Suppressor macrophage (primary cell): ENCODE measurements around the gene GALE.
"Not testable (repeated sequence)": the region's sequence is repeated elsewhere in the genome, so short reads cannot be mapped to it uniquely, and the experiment has no call there.

Experiments
- DNase-seq, 4 experiments: peaks; one replicate each; pipeline ENCODE4 v3.0.0-alpha.2; 2020 to 2022

The GALE gene

GRCh38 chr1:23809751-23810171, 9.2 kb upstream of the GALE start:
- peak; percentile 94 to 97 (median 96) for DNase-seq

DNA sequence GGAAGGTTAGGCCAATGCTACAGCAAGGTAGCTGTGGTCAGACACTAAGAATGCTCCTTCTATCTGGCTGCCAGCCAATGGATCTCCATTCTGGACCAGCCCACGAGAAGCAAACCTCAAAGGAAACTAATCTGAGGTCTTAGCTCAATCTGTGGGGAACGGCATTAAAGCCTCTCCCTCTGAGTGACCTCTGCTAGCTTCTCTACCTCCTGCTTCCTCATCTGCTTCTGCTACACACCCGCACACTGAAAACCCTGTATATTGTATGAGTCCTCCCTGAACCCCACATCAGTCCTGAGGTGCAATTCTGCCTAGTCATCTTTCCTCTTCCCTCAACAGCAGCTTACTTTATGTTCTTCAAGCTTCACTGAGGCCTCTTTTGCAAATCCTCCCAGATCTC, 6.9 kb upstream of the GALE start:
- DNase-seq, result peak; percentile 16 to 56 (median 43)

- DNase-seq, result no peak
Observed at GRCh38 chr1:23806280-23806679, 5.7 kb upstream of the GALE start.

DNA sequence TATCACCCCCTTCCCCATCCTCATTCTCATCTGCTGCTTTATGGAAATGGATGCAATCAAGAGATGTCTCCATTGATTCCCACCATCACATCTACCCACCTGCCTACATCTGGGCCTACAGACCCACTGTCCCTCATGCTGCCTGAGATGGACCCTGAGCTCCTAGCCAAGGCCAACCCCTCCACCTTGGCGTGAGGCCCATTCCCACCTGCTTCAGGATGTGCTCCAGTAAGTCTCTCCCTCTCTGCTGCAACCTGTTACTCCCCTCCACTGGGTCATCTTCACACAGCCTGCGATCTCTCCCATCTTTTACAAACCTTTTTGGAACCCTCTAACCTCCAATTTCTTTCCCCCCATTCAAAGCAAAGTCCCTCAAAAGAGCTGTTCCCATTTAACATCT, 4.5 kb upstream of the GALE start:
- no peak for DNase-seq

GRCh38 chr1:23804183-23804835, 3.8 kb upstream of the GALE start:
- DNase-seq, result peak; percentile 32 to 58 (median 53)

DNA sequence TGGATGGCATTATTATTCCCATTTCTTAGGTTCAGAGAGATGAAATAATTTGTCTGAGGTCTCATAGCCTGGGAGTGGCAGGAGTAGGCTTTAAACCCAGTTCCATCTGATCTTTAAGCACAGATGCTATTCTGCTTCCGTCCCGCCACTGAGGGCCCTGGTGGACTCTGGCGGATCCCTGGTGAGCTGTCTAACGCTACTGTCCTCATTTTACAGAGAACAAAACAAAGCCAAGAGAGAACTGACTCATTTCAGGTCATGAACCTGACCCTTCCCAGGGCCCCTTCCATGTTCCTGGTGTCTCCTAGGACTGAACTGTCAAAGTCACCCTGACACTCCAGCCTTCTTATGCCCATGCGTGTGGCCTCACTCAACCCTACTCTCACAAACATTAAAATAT, 3.1 kb upstream of the GALE start:
- no peak for DNase-seq

GRCh38 chr1:23802809-23803342, 2.3 kb upstream of the GALE start:
- not testable (repeated sequence) for DNase-seq

DNA sequence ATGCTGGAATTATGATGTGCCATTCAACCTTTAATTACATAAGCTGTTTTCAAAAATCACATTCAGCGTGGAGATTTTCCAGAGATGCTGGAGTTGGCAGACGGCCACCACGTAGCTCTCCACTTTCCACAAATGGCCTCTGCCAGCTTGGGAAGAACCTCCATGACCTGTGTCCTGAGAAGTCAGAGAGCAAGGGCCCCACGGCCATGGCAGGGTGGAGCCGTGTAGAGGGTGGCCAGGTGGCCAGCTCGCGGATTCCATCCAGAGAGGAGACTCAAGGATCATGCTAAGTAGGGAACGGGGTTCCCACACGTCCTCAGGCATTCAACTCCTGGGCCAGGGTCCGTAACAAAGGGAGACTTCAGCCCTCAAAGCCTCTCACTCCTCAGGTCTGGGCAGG, 1.3 kb upstream of the GALE start:
- DNase-seq, result no peak

DNA sequence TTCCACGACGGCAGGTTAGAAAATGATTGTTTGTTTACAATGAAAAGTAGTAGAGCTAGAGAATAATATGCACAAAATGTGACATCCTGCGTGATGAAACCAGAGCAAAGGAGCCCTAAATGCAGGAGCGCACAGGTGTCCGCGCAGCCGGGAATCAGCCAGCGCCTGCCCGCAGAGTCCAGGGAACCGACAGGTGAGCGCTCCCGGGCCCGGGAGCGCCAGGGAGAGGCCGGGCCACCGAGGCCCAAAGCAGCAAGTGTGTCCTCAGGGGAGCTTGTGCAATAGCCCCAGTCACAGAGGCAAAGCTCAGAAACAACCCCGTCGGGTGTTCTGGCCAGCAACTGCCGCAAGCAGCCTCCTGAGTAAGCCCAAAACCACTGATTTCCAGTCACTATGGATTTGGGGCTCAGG, 789 bp upstream of the GALE start:
- DNase-seq, result peak in 3 of 4 experiments; percentile 44 to 63 (median 51)

GRCh38 chr1:23799570-23800399, 769 bp downstream of the GALE start:
- peak in 3 of 4 experiments; percentile 61 to 72 (median 70) for DNase-seq

DNA sequence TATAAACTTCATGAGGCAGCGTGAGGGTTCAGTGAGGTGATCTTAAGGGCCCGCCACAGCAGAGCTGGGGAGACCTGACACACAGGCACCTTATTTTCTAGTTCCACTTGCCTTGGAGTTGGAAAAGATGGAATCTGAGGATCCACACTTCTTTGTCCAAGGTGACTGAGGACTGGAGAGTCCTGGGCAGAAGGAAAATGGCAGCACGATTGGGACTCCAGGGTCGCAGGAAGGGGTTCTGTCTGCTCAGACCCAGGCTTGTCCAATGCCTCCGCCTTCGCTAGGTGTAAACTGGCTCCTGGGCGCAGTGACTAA, 1.3 kb downstream of the GALE start:
- no peak for DNase-seq

DNA sequence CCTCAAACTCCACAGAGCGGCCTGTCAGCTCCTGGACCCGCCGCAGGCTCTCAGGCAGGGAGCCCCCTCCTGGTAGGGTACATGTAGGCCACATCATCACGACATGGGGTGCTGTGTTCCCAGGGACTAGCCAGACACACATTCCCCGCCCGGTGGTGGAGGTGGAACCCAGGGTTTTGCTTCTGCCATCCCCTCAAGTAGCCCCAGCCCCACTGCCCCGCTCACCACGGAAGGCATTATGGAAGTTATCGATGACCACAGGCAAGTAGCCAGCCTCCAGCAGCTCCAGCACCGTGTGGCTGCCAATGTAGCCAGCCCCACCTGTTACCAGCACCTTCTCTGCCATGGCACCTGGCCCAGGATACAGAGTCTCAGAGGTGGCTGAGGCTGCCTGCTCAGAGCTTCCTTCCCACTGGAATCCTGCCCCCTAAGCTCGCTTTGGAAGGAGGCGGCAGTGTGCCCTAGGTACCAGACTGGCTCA, 1.9 kb downstream of the GALE start:
- peak in 2 of 4 experiments; percentile 29 to 44 for DNase-seq

DNA sequence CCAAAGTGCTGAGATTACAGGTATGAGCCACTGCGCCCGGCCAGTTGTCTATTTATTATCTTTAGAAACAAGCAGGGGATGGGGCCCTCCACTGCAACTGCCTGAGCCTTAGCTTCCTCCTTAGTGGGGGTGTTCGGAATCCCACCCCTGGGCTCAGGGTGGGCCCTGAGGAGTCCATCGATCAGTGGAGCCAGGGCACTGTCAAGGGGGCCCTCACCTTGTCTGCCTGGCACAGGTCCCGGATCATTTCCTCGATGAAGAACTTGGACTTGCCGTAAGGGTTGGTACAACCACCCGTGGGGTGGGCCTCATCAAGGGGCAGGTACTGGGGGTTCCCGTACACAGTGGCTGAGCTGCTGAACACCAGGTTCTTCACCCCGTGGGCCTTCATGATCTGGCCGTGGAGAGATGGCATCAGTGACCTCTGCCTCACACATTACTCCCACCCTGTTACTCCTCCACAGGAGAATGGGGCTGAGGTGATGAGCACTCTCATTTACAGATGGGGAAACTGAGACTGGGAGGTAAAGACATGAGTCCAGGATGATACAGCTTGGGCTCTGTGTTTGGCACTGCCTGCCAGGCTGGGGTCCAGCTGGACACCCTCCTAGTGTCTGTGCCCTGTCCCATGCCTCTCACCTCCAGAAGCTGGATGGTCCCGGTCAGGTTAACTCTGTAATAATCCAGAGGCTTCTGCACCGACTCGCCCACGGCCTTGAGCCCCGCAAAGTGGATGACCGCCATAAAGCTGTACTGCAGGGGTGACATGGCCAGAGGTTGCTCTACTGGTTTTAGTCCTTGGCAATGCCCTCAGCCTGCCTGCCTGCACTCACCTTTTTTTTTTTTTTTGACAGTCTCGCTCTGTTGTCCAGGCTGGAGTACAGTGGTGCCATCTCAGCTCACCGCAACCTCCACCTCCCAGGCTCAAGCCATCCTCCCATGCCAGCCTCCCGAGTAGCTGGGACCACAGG, 2.8 kb downstream of the GALE start:
- DNase-seq, result no peak

DNA sequence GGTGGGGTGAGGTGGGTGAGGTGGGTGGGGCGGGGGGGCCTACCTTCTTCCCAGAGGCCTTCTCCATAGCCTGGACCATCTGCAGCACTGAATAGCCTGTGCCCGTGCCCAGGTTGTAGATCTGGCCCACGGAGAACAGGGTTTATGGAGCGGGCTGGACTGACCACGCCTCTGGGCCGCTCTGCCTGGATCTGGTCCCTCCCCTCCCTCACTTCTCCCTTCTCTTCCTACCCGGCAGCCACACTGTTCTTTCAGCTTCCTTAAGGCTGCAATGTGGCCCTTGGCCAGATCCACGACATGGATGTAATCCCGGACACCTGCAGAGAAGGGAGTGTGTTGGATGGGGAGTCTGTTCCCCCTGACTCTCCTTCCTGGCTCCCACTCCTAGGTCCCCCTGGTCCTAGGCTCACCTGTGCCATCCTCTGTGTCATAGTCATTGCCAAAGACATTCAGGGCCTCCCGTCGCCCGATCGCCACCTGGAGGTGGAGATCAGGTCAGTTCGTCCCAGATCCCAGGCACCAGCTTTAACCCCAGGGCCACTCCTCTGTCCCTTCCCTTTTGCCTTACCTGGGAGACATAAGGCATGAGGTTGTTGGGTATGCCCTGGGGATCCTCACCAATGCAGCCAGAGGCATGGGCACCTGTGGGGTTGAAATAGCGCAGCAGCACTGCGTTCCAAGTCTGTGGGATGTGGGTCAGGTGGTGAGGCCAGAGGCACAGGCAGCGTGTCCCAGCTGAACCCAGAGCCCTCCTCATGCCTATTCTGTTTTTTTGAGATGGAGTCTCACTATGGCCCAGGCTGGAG, 3.9 kb downstream of the GALE start:
- DNase-seq, result no peak

DNA sequence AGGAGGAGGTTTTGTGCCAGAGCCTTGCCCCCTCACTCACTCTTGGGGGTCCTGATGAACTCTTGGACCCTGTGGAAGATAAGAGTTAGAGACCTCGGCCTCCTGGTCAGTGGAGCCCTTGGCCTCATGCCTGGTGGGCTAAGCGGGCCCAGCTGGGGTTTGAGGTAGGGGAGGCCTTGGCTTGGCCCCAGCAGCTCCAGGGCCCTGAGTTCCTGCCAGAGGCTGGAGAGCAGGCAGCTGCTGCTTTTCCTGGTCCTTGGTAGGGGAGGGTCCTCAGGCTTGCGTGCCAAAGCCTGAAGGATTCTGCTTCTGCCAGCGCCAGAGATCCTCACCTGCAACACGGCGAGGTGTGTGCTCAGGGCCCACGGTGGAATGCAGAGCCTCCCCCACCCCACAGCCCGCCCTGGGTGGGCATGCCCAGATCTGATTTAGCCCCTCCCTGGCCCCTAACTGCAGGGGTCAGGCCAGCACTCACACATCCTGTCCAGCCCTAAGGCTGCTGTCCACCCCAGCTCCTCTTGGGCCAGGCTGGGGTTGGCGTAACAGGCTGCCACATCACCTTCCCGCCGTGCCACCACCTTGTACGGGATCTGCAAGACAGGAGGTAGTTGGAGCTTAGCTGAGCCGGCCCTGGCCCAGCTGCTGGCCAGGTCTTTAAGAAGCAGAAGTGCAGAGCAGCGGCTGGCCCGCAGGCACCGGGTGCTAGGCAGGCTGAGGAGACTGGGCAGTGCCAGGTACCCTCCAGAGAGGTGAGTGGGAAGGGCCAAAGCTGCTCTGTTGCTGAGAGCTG, 4.7 kb downstream of the GALE start:
- DNase-seq, result no peak

DNA sequence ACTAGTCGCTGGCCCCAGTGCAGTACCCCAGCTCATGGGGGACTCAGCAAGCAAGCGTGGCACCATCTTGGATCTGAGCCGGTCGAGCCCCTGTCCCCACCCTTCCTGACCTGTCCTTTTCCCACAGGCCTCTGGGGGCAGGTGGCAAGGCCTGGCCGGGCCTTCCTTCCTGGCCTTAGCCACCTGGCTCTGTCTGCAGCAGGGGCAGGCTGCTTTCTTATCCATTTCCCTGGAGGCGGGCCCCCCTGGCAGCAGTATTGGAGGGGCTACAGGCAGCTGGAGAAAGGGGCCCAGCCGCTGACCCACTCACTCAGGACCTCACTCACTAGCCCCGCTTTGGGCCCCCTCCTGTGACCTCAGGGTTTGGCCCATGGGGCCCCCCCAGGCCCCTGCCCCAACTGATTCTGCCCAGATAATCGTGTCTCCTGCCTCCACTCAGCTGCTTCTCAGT, 5.8 kb downstream of the GALE start:
- not testable (repeated sequence) for DNase-seq

- no peak for DNase-seq
Observed at GRCh38 chr1:23793861-23794731, 6.5 kb downstream of the GALE start.

DNA sequence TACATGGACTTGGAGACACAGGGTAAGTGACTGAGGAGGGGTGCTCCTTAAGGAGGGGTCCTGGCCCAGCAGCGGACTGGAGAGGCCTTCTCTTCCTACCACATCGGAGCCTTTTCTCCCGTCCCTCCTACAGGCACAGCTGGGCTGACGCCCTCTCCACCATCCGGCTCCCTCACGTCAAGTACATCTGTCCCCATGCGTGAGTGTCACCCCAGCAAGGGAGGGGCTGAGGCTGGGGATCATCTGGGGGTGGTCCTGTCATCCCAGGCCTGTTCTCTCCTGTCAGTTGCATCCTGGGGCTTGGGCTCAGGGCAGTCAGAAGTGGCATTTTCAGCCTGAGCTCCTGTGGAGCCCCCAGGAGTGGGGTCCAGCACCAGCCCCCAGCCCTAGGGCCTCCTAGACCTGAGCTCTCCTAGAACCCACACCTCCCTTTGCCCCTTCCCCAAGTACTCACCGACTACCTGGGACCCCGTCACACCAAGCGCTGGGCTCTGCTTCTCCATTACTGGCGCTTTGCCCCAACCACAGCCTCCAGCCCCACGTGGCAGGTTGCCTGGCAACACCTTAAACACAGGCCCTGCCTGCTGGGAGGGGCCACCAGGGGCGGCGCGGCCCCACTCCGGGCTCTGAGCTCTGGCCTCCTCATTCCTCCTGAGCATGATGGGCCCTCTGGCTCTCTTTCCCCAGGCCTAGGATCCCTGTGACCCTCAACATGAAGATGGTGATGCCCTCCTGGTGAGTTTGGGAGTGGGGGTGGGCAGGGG, 7.4 kb downstream of the GALE start:
- DNase-seq, result peak in 3 of 4 experiments; percentile 28 to 52 (median 39)
